Left kidney (tissue), 2 donors: Measurements from ENCODE around the gene SLC6A6. TPM values are rescaled to one million over a fixed set of nuclear protein-coding genes. Genes with fewer than 3 reads are reported as not detected.

Experiments used
- DNase-seq: peaks from one replicate; pipeline ENCODE4 v3.0.0-alpha.2; 2013
- polyA plus RNA-seq: library from polyadenylated mRNA; unstranded; fragments of 120-200 nt; gene quantifications from one replicate; pipeline ENCODE4 v1.2.1, GENCODE V29; 2013; ENCODE audit not compliant: insufficient read length

SLC6A6 gene
- polyA plus RNA-seq, 1 donor, result 24.6 TPM

DNA sequence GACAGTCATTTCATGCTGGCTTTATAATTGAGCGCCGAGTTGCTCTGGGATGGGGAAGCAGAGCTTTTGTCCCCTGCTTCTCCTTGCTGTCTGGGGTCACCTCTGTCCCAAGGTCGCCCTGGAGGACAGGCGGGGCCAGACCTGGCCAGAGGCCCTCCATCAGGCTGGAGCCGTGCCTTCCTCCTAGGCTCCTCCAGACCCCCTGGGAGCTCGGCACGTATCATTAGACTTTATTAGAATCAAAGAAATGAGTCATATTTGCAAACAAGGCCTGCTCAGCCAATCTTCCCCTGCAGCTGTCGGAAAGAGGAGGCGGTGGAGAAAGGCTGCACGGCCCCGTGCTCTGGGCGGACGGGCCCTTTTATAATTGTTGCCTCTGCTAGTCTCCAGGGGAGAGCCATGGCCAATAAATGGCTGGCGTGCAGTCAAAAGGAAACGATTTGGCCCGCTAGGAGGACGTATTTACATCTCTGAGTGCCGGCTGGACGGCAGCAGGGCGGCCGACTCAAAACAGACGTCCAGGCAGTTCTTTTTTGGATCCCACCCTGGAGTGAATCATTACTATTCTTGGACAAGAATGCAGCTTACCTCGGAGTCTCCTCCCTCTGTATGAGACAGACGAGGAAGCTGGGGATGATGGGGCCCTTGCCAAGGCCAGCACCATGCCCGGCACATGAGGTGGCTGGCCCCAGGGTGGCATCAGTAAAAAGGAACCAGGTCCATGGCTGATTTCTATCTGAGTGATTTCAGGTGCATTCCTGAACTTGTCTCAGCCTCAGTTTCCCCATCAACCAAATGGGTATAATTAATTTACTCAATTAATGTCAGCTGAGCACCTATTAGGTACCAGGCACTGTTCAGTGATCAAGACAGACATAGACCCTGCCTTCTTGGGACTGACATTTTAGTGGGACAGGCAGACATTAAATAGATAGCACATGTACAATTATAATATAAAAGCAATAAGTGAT is 50.6 kb downstream of the SLC6A6 start:
- peak; percentile 82 for DNase-seq

DNA sequence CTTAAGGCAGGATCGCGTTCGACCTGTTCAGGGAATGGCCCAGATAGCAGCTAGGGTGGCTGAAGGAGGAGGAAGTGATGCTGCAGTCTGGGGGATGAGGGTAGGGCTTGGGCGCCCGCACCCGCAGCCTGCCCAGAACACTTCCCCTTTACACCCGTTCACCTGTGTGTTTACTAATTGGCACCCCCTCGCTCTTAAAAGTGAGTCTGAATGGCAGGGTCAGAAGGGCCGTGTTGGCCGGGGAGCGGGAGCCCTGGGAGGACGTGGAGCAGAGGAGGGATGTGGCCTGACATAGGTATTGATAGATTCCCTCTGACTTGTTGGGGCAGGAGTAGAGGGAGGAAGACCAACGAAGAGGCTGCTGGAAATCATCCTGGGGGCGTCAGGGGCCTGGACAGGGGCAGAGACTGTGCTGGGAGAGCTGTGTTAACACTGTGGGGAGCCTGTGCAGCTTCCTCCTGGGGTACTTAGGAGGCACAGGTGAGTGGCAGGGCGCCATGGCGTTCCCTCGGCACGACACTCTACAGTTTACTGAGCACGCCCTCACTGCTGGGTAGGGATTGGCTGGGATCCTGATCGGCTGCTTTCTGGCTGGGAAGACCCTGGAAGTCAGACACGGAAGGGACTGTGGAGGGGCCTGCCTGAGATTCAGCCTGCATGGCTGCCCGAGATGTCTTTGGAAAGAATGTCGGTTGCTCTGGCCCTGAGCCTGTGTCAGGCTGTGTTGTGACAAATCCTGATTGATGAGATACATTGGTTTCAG is 51.7 kb downstream of the SLC6A6 start:
- DNase-seq, result no peak

DNA sequence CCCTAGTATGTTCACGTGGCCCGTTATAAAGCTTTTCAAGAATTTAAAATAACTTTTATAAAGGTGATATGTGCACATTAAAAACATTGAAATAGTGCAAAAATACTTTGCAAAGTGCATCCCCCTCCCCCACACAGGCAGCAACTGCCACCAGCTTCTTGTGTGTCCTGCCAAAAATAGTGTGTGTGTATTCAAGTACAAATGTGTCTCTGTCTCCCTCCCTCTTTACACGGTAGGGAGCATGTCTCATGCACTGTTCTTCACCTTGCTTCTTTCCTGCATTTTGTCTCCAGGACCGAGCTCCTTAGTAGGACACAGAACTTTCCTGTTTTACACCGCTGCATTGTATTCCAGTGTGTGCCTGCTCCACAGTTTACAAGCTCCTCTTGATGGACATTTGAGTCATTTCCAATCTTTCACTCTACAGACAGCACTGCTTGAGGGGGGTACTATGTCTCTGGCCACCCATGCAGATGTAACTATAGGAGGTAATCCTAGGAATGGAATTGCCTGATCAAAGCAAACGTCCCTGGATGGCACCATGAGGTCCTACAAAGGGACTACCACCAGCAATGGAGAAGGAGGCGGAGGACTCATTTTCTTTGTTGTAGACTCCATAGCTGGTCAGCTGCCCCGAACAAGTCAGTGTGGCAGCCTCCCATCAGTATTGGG is 52.4 kb downstream of the SLC6A6 start:
- no peak for DNase-seq

DNA sequence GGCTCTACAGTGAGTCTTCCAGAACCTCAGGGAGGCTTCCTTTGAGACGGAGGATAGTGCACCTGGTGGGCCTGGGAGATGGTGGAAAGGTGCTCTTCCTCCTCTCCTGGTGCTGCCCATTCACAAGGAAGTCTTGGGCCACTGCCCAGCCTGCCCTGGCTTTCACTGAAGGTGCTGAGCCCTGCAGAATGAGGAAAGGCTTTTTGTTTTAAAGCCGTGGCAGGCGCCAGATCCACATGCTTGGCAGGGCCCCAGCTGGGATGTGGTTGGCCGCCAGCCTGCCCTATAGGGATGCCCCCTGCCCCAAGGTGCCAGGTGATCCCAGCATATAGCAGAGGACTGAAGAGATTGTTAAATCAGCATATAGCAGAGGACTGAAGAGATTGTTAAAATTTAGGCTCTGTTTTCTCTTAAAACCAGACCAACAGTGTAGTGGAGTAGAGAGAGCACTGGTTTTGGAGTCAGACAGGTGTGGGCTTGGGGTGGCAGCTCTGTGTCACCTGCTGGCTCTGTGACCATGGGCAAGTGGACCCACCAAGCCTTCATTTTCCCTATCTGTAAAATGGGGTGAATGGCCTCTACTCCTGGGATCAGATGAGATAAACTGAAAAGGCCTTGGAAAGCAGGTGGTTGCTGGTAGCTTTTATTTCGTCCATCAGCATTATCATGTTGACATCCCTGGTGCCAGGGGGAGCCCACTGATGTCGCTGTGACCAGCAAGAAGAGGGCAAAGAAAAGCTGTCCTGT is 53.3 kb downstream of the SLC6A6 start:
- DNase-seq, result no peak

DNA sequence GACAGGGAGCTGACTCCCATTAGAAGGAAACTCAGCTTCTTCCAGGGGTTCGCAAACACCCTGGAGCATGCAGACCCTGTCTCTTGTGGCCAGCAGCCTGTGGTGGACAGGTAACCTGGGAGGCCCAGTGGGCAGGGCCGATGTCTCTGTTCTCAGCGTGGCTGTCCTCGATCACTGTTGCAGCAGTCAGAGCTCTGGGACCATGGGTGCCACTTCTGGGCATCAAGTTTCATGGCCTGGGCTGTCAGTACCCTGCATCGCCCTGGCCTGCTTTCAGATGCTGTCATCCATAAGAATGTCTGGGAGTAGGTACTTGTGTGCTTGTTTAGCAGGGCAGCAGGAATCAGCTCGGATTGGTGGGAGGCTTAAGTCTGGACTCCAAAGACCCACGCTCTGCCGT is 54.4 kb downstream of the SLC6A6 start:
- no peak for DNase-seq

GRCh38 chr3:14457481-14457880 is 55.1 kb downstream of the SLC6A6 start:
- DNase-seq, result no peak

DNA sequence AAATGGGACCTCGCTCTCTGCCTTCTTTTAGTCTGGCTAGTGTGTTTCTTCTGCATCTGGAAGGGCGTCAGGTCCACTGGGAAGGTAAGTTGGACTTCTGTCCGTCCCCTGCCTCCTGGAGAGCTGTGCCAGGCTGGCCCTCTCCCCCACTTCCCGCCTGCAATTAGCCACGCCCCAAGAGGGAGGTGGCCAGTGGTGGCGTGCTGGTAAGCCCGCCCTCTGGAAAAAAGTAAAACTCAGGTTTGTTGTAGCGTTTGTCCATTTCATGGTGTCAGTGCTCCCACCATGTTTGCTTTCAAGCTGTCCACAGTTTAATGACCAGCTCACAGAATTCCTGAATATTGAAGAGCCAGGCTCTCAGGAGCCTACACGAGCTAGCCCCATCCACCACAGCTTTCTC is 55.6 kb downstream of the SLC6A6 start:
- peak; percentile 50 for DNase-seq

DNA sequence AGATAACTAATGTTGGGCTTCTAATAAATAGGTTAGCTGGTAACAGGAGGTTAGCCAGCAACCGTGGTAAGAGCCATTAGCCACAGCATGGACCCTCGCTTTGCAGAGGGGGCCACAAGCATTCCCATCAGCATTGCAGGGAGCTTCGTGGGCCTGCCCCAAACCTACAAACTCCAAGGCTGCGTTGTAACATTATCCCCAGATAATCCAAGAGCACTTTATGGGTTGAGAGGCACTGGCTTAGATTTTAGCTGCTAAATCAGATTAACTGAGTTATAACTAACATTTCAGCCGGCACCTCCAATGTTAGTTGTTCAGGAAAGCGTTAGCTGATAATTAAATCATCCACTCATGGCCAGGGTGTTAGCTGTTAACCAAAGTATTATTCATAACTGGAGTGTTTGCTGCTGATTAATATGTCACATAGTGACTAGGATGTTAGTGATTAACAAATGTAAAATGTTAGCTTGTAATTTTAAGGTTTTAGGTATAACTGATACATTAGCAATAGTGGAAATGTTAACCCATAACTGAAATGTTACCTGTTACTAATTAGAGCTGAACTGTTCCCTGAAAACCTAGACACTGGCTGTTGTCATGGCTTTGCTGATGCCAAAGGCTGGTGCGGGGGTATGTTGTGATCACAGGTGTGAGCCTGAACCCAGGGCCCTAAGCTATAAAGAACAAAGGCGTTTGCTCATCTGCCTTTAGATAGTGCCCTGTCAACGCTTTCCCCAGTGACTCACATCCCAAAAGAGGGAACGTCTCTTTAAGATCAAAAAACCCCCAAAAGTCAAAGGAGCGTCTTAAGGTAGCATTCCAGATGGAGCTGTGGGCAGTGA is 56.2 kb downstream of the SLC6A6 start:
- DNase-seq, result no peak

- DNase-seq, result no peak
Observed at GRCh38 chr3:14459384-14459783, 57.0 kb downstream of the SLC6A6 start.

- DNase-seq, result no peak
Observed at GRCh38 chr3:14459787-14460186, 57.4 kb downstream of the SLC6A6 start.

- DNase-seq, result no peak
Observed at GRCh38 chr3:14460342-14461005, 58.1 kb downstream of the SLC6A6 start.

DNA sequence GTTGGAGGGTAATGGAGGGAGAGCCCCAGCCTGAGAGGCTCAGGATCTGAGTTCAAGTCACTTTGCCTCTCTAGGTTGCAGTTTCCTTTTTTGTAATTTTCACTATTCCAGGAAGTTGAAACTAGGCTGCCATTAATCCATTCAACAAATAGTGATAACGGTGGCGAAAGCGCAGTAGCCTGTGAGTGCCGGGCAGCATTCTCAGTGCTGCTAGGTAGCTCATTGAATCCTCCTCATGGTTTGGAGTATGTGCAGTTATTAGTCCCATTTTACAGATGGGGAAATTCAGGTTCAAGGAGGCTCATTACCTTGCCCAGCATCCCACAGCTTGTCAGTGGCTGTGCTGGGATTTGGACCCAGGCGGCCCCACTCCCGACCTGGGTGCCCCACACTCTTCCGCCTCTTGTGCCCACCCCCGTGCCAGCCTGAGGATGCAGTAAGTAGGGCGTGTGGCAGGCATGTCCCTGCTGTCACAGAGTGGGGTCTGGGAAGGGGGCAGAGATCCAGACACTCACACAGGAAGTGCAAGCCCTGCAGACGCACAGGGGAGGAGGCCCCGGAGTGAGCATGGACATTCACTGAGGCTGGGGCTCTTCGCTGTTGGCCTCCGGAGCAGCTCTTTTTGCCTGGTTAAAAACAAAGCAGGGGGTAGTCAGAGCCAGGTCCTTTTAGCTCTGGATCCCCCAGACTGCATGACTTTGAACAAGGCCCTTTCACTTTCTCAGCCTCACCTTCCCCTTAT is 58.8 kb downstream of the SLC6A6 start:
- DNase-seq, result no peak

- no peak for DNase-seq
Observed at GRCh38 chr3:14461748-14462324, 59.4 kb downstream of the SLC6A6 start.

GRCh38 chr3:14462738-14463137 is 60.3 kb downstream of the SLC6A6 start:
- DNase-seq, result no peak

DNA sequence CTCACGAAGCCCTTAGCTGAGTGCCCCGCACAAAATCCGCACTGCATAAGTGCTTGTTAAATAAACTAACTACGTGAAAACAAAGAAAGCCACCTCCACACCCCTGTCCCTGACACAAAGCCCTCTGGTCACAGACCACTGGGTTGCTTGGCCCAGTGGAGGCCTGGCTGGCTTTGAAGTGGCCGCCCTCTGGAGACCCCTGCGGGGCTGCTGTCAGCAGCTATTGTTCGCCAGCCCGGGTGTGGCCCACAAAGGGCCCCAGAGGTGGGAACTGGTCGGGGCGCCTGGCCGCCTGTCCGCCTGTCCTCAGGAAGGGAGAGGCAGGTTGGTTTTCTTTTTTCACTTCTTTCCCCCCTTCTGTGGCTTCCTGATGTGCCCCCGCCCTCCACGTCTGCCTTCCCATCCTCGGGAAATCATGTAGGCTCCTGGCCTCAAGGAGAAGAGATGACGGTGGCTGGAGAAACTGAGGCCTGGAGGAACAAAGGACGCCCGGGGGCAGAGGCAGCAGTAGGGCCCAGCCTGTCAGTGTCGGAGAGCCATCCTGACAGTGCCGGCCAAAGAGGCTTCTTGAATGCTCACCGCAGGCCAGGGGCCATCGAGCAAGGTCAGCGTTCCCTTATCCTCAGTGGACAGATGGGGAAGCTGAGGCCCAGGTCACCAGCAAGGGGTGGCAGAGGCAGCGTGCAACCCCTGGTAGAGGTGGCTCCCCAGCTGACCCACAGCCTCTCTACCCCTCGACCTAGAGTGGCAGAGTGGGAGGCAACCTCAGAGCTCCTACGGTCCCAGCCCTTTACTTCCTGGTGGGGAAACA is 61.1 kb downstream of the SLC6A6 start:
- DNase-seq, result no peak

- no peak for DNase-seq
Observed at GRCh38 chr3:14464141-14464465, 61.7 kb downstream of the SLC6A6 start.

GRCh38 chr3:14464521-14464920 is 62.1 kb downstream of the SLC6A6 start:
- no peak for DNase-seq

- DNase-seq, result no peak
Observed at GRCh38 chr3:14465425-14465824, 63.0 kb downstream of the SLC6A6 start.
